Mucosa of descending colon (tissue), 3 donors: ENCODE measurements around the gene SALL1. TPM values are rescaled to one million over a fixed set of nuclear protein-coding genes. Genes with fewer than 3 reads are reported as not detected.

Experiments used
- ATAC-seq: fragments of 200-7000 bp; cut with Tn5 transposase; one replicate; pipeline ENCODE4 v1.9.1; 2020; ENCODE audit warnings: mild to moderate bottlenecking, moderate library complexity
- DNase-seq, 3 donors: peaks; one replicate each; pipeline ENCODE4 v3.0.0-alpha.2; 2020
- H3K36me3 ChIP-seq: fragments of 200-600 bp; one replicate; pipeline ENCODE4 v1.8.0; 2021; ENCODE audit warnings: low read depth, mild to moderate bottlenecking
- H3K4me1 ChIP-seq: fragments of 200-600 bp; one replicate; pipeline ENCODE4 v1.8.0; 2021; ENCODE audit warnings: low read depth, mild to moderate bottlenecking
- H3K4me3 ChIP-seq: fragments of 200-600 bp; one replicate; pipeline ENCODE4 v1.8.0; 2021; ENCODE audit warnings: mild to moderate bottlenecking
- H3K9me3 ChIP-seq: fragments of 200-600 bp; one replicate; pipeline ENCODE4 v1.8.0; 2021; ENCODE audit warnings: mild to moderate bottlenecking
- CTCF ChIP-seq: fragments of 200-600 bp; IDR thresholded peaks from one replicate; pipeline ENCODE4 v1.8.0; 2022; ENCODE audit warnings: antibody characterized with exemption, mild to moderate bottlenecking
- intact Hi-C, 2 donors: fragments of 100-400 bp; cut with DNase I in 1 of 2; cut with micrococcal nuclease in 1 of 2; formaldehyde crosslinking; loops; one replicate each; pipeline versions ENCODE4 v1.11.0 to v1.11.1; 2022; cut with DNase I, micrococcal nuclease
- total RNA-seq, 3 donors: library from RNA; stranded (reverse); fragmentation: NEBNext Ultra II Directional in 2 of 3; extraction: Animal tissue kit (Norgen Biotek cat#: 25700) in 2 of 3; gene quantifications; one replicate each; pipeline versions ENCODE4 v1.2.1 to v1.2.4, GENCODE V29; 2021 to 2023
- donor health status: DM: no; HTN: no; CAD: no; lungs with moderate emphysema.
- donor health status: DM: no; HTN: no; CAD: no.
- donor health status: DM: no; HTN: yes; CAD: no.

SALL1 gene
- total RNA-seq, 3 donors from 2014 or later = 1.5 to 2.6 (median 1.7) TPM

GRCh38 chr16:51153577-51154031, 2.5 kb upstream of the SALL1 start:
- Histone ChIP-seq H3K9me3 (no peaks in the 10 kb centered on the region), H3K36me3 (no peaks in the 10 kb centered on the region), H3K4me1 (no peaks in the 10 kb centered on the region), H3K4me3 (no peak overlapping the region)
- DNase-seq = no peak
- intact Hi-C loops = no loop called here
- no peak for ATAC-seq
- TF ChIP-seq CTCF = no peak

- ATAC-seq = peak; percentile 5
- H3K4me3 ChIP-seq = no peak overlapping the region
- H3K9me3 ChIP-seq = no peaks in the 10 kb centered on the region
- intact Hi-C loops = no loop called here
- DNase-seq = no peak
- no peaks in the 10 kb centered on the region for H3K36me3 ChIP-seq
- H3K4me1 ChIP-seq = no peaks in the 10 kb centered on the region
- no peak for TF ChIP-seq CTCF
These were observed 1.9 kb upstream of the SALL1 start for GRCh38 chr16:51152691-51153576.

DNA sequence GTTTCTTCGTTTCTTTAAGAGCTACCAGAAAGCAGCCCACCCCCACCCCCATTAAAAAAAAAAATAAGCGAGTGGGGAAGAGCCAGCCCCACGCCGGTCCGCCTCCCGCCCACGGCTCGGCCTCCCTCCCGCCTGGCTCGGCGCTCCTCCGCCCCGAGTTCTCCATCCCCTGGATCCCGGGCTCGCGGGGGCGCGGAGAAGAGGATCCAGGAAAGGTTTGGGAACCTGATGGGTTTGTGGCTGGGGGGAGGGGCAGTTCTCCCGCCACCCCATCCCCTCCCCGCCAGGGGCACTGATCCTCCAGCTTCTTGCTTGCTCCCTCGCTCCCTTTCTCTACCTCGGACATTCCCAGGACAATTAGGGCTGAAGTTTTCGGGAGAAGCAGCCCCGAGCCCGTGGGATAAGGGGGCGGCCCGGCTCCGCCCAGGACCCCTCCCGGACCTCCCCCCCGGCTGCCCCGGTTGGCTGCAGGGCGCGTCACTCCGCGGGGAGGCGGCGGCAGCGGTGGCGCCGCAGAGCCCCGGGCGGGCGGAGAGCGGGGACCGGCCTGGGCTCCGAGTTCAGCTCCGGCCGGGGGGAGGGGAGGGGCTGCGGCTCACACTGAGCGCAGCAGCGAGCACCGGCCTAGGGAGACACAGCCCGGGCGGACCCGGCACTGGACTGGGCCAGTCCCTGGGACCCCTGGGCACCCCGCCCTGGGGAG, 1.0 kb upstream of the SALL1 start:
- intact Hi-C loops = no loop called here
- no peak for TF ChIP-seq CTCF
- no peak overlapping the region for H3K4me3 ChIP-seq
- no peaks in the 10 kb centered on the region for H3K4me1 ChIP-seq
- ATAC-seq (peak; percentile 64), DNase-seq (peak in 2 of 3 donors; percentile 43 to 63)
- H3K9me3 ChIP-seq = no peaks in the 10 kb centered on the region
- H3K36me3 ChIP-seq = no peaks in the 10 kb centered on the region

DNA sequence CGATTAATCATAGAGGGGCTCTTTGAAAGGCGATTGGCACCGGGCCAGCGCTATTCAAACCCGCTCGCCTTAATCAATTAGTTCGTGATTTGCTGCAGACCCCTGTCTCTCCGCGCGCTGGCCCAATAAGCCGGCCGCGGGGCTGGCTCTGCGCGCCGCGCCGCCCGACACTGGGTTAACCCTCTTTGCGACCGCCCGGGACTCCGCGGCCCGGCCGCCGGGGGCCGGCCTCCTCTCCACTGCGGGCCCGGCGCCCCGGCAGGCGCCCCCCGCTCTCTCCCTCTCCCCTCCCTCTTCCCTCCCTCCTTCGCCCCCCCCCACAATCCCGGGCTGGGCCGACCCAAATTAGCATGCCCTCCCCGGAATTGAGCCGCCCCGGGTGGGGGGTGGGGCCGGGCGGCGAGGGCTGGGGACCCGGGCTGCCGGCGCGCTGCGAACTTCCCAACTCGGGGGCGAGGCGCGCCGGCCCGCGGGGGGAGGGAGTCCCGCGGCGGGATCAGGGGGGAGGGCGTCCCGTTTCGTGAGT, 428 bp upstream of the SALL1 start:
- ATAC-seq = peak; percentile 49
- Histone ChIP-seq H3K4me3 (no peak overlapping the region), H3K9me3 (no peaks in the 10 kb centered on the region), H3K36me3 (no peaks in the 10 kb centered on the region), H3K4me1 (no peaks in the 10 kb centered on the region)
- intact Hi-C loops = no loop called here
- DNase-seq = peak in 2 of 3 donors; percentile 31 to 55
- TF ChIP-seq CTCF = no peak

DNA sequence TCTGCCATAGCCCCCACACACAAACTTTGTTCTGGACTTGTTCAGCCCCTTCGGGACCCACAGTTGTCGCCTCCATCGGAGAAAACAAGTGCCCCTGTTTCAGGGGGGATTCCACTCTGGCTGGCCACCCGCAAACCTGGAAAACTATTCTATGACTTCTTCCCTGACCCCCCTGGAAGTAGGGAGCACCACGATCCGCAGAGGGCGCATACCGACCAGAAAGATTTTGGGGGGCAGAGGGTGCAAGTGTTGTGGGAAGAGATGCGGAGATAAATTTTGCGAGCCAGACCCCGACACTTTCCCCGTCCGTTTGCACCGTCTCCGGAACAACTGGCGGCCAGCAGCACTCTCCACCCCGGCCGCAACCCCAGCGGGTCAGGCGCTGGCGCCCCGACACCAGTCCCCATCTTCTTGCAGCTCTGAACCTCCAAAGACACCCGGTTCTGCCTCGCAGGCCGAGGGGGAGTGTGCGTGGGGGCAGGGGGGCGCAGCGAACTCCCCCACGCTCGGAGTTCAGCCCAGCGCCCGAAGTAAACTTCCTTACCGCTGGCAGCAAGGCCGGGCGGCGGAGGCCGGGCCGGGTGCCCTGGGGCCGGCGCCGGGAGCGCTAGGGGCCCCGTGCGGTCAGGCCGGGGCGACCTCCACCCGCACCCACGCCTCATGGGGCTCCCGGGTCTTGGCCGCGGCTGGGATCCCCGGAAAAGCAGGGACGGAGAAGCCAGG, 744 bp downstream of the SALL1 start:
- Histone ChIP-seq H3K4me1 (no peaks in the 10 kb centered on the region), H3K4me3 (peak overlapping the region; percentile 17)
- no peak for DNase-seq

More for the DNA sequence above, 744 bp downstream of the SALL1 start:
- intact Hi-C loops = no loop called here
- no peak for TF ChIP-seq CTCF
- H3K9me3 ChIP-seq = no peaks in the 10 kb centered on the region
- ATAC-seq = no peak
- H3K36me3 ChIP-seq = no peaks in the 10 kb centered on the region
